Measurements from ENCODE around the gene MRPL55. TPM values are rescaled to one million over a fixed set of nuclear protein-coding genes. Genes with fewer than 3 reads are reported as not detected.

The MRPL55 gene
- total and polyA plus RNA-seq, 2 of the 13 experiments (the other 11 are each of a cell fraction or from before 2014, with no cell fraction given): 58.6 to 92.9 TPM

- TF ChIP-seq ZNF33B (CRISPR knock-in tag; IDR thresholded peaks at IDR 0.05): 0 out of 2 replicates have a peak, but pooled peaks have one; percentile 34
- TF ChIP-seq NFATC3 (CRISPR knock-in tag; IDR thresholded peaks at IDR 0.05): no peak
- no peak for TF ChIP-seq MLX (CRISPR knock-in tag; IDR thresholded peaks at IDR 0.05)
- no peak for TF ChIP-seq USF2 (IDR thresholded peaks at IDR 0.05; ENCODE audit: low read depth, low read length)
- TF ChIP-seq USF2 (CRISPR knock-in tag; IDR thresholded peaks at IDR 0.05; ENCODE audit: borderline replicate concordance): no peak
- no peak for TF ChIP-seq EED (CRISPR knock-in tag; IDR thresholded peaks at IDR 0.05)
- TF ChIP-seq NFE2L1 (CRISPR knock-in tag; IDR thresholded peaks at IDR 0.05; ENCODE audit: borderline replicate concordance): no peak
- TF ChIP-seq ZNF142 (CRISPR knock-in tag; IDR thresholded peaks at IDR 0.05): no peak
- 0 out of 2 replicates have a peak, but pooled peaks have one; percentile 42 for TF ChIP-seq AHDC1 (CRISPR knock-in tag; IDR thresholded peaks at IDR 0.05; ENCODE audit: borderline replicate concordance)
- TF ChIP-seq TEF (CRISPR knock-in tag; IDR thresholded peaks at IDR 0.05): no peak
- no peak for TF ChIP-seq POLR2A (IDR thresholded peaks at IDR 0.05; ENCODE audit: insufficient read depth in 1 of 2, low read depth in 2 of 2, low read length in 2 of 2)
- TF ChIP-seq TBX2 (CRISPR knock-in tag; IDR thresholded peaks at IDR 0.05; ENCODE audit: borderline replicate concordance): no peak
- no peak for TF ChIP-seq CREB1 (IDR thresholded peaks at IDR 0.05)
- TF ChIP-seq CREB1 (CRISPR knock-in tag; IDR thresholded peaks at IDR 0.05): no peak
Observed at GRCh38 chr1:228149406-228150119, 40.5 kb upstream of the MRPL55 start, which contains the start of gene GJC2 (continued).

Data from HepG2 (cell line).